Measurements from ENCODE around the gene MCRIP1. TPM values are rescaled to one million over a fixed set of nuclear protein-coding genes. Genes with fewer than 3 reads are reported as not detected.

MCRIP1 gene
- total RNA-seq, 1 donor from 2014 or later: 106 TPM

- Histone ChIP-seq H3K9me3 (ENCODE audit: insufficient read depth, low read depth, low read length) (no peaks in the 10 kb centered on the region), H3K9ac (ENCODE audit: low read length) (no peak overlapping the region), H3K4me3 (ENCODE audit: insufficient read depth, low read depth, low read length) (no peak overlapping the region), H3K36me3 (ENCODE audit: insufficient read depth, low read length) (no peaks in the 10 kb centered on the region), H3K79me2 (ENCODE audit: insufficient read depth, low read length) (peaks cover 18% of the 10 kb centered on the region), H3K27me3 (ENCODE audit: insufficient read depth, low read length) (peaks cover 4% of the 10 kb centered on the region), H2AFZ (ENCODE audit: low read depth, low read length) (no peak overlapping the region), H3K4me1 (ENCODE audit: insufficient read depth, low read length) (no peaks in the 10 kb centered on the region), H4K20me1 (ENCODE audit: insufficient read depth, low read length) (peaks cover 26% of the 10 kb centered on the region), H3K27ac (ENCODE audit: low read depth, low read length) (no peak overlapping the region), H3K4me2 (ENCODE audit: low read length) (no peak overlapping the region)
- Mint-ChIP-seq H3K27ac (ENCODE audit: unreplicated experiment) (no peak overlapping the region), H3K4me3 (ENCODE audit: unreplicated experiment) (no peak overlapping the region), H3K4me1 (ENCODE audit: low read depth, unreplicated experiment) (peaks cover 4% of the 10 kb centered on the region), H3K9me3 (ENCODE audit: unreplicated experiment) (no peaks in the 10 kb centered on the region), H3K27me3 (ENCODE audit: low read depth, unreplicated experiment) (peaks cover 11% of the 10 kb centered on the region), H3K36me3 (ENCODE audit: low read depth, unreplicated experiment) (no peaks in the 10 kb centered on the region)
- TF ChIP-seq, protein P1, sequence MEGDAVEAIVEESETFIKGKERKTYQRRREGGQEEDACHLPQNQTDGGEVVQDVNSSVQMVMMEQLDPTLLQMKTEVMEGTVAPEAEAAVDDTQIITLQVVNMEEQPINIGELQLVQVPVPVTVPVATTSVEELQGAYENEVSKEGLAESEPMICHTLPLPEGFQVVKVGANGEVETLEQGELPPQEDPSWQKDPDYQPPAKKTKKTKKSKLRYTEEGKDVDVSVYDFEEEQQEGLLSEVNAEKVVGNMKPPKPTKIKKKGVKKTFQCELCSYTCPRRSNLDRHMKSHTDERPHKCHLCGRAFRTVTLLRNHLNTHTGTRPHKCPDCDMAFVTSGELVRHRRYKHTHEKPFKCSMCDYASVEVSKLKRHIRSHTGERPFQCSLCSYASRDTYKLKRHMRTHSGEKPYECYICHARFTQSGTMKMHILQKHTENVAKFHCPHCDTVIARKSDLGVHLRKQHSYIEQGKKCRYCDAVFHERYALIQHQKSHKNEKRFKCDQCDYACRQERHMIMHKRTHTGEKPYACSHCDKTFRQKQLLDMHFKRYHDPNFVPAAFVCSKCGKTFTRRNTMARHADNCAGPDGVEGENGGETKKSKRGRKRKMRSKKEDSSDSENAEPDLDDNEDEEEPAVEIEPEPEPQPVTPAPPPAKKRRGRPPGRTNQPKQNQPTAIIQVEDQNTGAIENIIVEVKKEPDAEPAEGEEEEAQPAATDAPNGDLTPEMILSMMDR (IDR thresholded peaks at IDR 0.05; ENCODE audit: insufficient read depth, low read depth, low read length): no peak
- no peak for TF ChIP-seq EZH2 (IDR thresholded peaks at IDR 0.05; ENCODE audit: insufficient read depth, low read length)
- no peak for FAIRE-seq
- no peak for DNase-seq (ENCODE audit: low read depth)
These were observed 11.3 kb downstream of the MCRIP1 start for GRCh38 chr17:81821603-81822311.

DNA sequence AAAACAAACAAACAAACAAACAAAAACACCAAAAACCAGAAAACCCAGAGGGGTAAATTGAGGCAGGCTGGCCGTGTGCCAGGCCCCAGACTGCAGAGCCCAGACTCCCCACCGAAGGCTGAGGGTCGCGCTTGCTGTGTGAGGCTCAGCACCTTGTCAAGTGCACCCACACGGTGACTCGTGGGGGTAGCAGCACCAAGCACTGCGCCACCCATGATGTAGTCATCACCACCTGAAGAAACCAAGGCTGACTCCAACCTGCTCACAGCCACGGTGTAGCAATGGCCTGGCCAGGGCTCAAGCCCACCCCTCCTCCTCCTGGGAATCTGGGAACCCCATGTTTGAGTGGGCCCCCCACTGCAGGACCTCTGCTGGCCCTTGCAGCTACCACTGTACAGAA, 11.9 kb downstream of the MCRIP1 start:
- Histone ChIP-seq H3K36me3 (ENCODE audit: insufficient read depth, low read length) (no peaks in the 10 kb centered on the region), H3K79me2 (ENCODE audit: insufficient read depth, low read length) (peaks cover 16% of the 10 kb centered on the region), H3K9me3 (ENCODE audit: insufficient read depth, low read depth, low read length) (no peaks in the 10 kb centered on the region), H2AFZ (ENCODE audit: low read depth, low read length) (no peak overlapping the region), H3K27ac (ENCODE audit: low read depth, low read length) (no peak overlapping the region), H3K27me3 (ENCODE audit: insufficient read depth, low read length) (peaks cover 4% of the 10 kb centered on the region), H3K4me3 (ENCODE audit: insufficient read depth, low read depth, low read length) (no peak overlapping the region), H3K4me1 (ENCODE audit: insufficient read depth, low read length) (no peaks in the 10 kb centered on the region), H3K4me2 (ENCODE audit: low read length) (no peak overlapping the region), H4K20me1 (ENCODE audit: insufficient read depth, low read length) (peaks cover 24% of the 10 kb centered on the region), H3K9ac (ENCODE audit: low read length) (no peak overlapping the region)
- H3K36me3 Mint-ChIP-seq (ENCODE audit: low read depth, unreplicated experiment): no peaks in the 10 kb centered on the region
- FAIRE-seq (no peak), DNase-seq (ENCODE audit: low read depth) (no peak)
- no peak overlapping the region for H3K4me3 Mint-ChIP-seq (ENCODE audit: unreplicated experiment)
- peaks cover 15% of the 10 kb centered on the region for H3K27me3 Mint-ChIP-seq (ENCODE audit: low read depth, unreplicated experiment)
- no peak overlapping the region for H3K27ac Mint-ChIP-seq (ENCODE audit: unreplicated experiment)
- TF ChIP-seq, protein P1 (IDR thresholded peaks at IDR 0.05; ENCODE audit: insufficient read depth, low read depth, low read length): no peak
- no peak for TF ChIP-seq EZH2 (IDR thresholded peaks at IDR 0.05; ENCODE audit: insufficient read depth, low read length)
- H3K4me1 Mint-ChIP-seq (ENCODE audit: low read depth, unreplicated experiment): peaks cover 4% of the 10 kb centered on the region
- no peaks in the 10 kb centered on the region for H3K9me3 Mint-ChIP-seq (ENCODE audit: unreplicated experiment)

- no peak overlapping the region for H3K27ac Mint-ChIP-seq (ENCODE audit: unreplicated experiment)
These were observed 13.4 kb downstream of the MCRIP1 start for GRCh38 chr17:81819708-81820107.

More at GRCh38 chr17:81819708-81820107, 13.4 kb downstream of the MCRIP1 start:
- Mint-ChIP-seq H3K4me3 (ENCODE audit: unreplicated experiment) (no peak overlapping the region), H3K36me3 (ENCODE audit: low read depth, unreplicated experiment) (no peaks in the 10 kb centered on the region), H3K27me3 (ENCODE audit: low read depth, unreplicated experiment) (peaks cover 15% of the 10 kb centered on the region), H3K4me1 (ENCODE audit: low read depth, unreplicated experiment) (peaks cover 4% of the 10 kb centered on the region), H3K9me3 (ENCODE audit: unreplicated experiment) (no peaks in the 10 kb centered on the region)
- H3K4me3 ChIP-seq (ENCODE audit: insufficient read depth, low read depth, low read length): no peak overlapping the region
- no peaks in the 10 kb centered on the region for H3K4me1 ChIP-seq (ENCODE audit: insufficient read depth, low read length)
- no peak overlapping the region for H3K4me2 ChIP-seq (ENCODE audit: low read length)
- FAIRE-seq (no peak), DNase-seq (ENCODE audit: low read depth) (no peak)
- peaks cover 4% of the 10 kb centered on the region for H3K27me3 ChIP-seq (ENCODE audit: insufficient read depth, low read length)
- H3K9me3 ChIP-seq (ENCODE audit: insufficient read depth, low read depth, low read length): no peaks in the 10 kb centered on the region
- peaks cover 10% of the 10 kb centered on the region for H4K20me1 ChIP-seq (ENCODE audit: insufficient read depth, low read length)
- TF ChIP-seq, protein P1 (IDR thresholded peaks at IDR 0.05; ENCODE audit: insufficient read depth, low read depth, low read length): no peak
- TF ChIP-seq EZH2 (IDR thresholded peaks at IDR 0.05; ENCODE audit: insufficient read depth, low read length): no peak
- no peaks in the 10 kb centered on the region for H3K36me3 ChIP-seq (ENCODE audit: insufficient read depth, low read length)
- no peak overlapping the region for H2AFZ ChIP-seq (ENCODE audit: low read depth, low read length)
- no peak overlapping the region for H3K27ac ChIP-seq (ENCODE audit: low read depth, low read length)
- H3K9ac ChIP-seq (ENCODE audit: low read length): no peak overlapping the region
- peaks cover 3% of the 10 kb centered on the region for H3K79me2 ChIP-seq (ENCODE audit: insufficient read depth, low read length)

All from astrocyte (in vitro differentiated cells and primary cell).